Panc1 (cell line): ENCODE results near the gene SLC66A1. TPM values are rescaled to one million over a fixed set of nuclear protein-coding genes. Genes with fewer than 3 reads are reported as not detected.

Experiments
- ATAC-seq: fragments of 200-7000 bp; cut with Tn5 transposase; 2 replicates; pipeline ENCODE4 v1.9.1; 2020; ENCODE audit warnings: mild to moderate bottlenecking, moderate library complexity
- BruUV-seq: library from RNA; stranded (reverse); fragments of 400-500 nt; replicated peaks from 2 replicates; lab custom pipeline; 2021; lab: Mats Ljungman, UMichigan
- CTCF ChIA-PET: fragments of 300-600 bp; sonication (Branson Sonifier 250); formaldehyde crosslinking; loops from one replicate; lab custom pipeline; 2022; ENCODE audit warnings: antibody characterized with exemption; lab: Charles Lee
- POLR2A ChIA-PET: fragments of 300-600 bp; sonication (Branson Sonifier 250); formaldehyde crosslinking; loops from one replicate; lab custom pipeline; 2022; ENCODE audit warnings: antibody characterized with exemption; lab: Charles Lee
- DNase-seq: peaks from one replicate; pipeline ENCODE4 v3.0.0-alpha.2; 2010; ENCODE audit warnings: low read depth, low spot score
- H3K27ac ChIP-seq: 2 replicates; pipeline ENCODE4 v1.5.1; 2011; ENCODE audit warnings: mild to moderate bottlenecking, low read length, inconsistent platforms
- H3K27me3 ChIP-seq: fragments of 200-500 bp; sonication (Bioruptor generic); 2 replicates; pipeline ENCODE4 v1.6.0; 2014; ENCODE audit warnings: low read length, inconsistent platforms; ENCODE audit not compliant: control insufficient read depth, insufficient read depth
- H3K36me3 ChIP-seq: fragments of 200-500 bp; sonication (Bioruptor generic); 2 replicates; pipeline ENCODE4 v1.5.1; 2014; ENCODE audit warnings: inconsistent platforms, mild to moderate bottlenecking, low read length, moderate library complexity; ENCODE audit not compliant: control insufficient read depth, insufficient read depth
- H3K4me1 ChIP-seq: 2 replicates; pipeline ENCODE4 v1.5.1; 2011; ENCODE audit warnings: inconsistent platforms, mild to moderate bottlenecking, low read length, moderate library complexity; ENCODE audit not compliant: control insufficient read depth, insufficient read depth
- H3K4me3 ChIP-seq, 2 experiments: 2 replicates each; pipeline ENCODE4 v1.5.1; 2011 to 2012; ENCODE audit warnings: low read depth in 2 of 2, low read length in 2 of 2, mild to moderate bottlenecking in 2 of 2, inconsistent platforms in 1 of 2, moderate library complexity in 1 of 2
- H3K9me3 ChIP-seq: fragments of 200-500 bp; sonication (Bioruptor generic); 2 replicates; pipeline ENCODE4 v1.5.1; 2014; ENCODE audit warnings: low read depth, mild to moderate bottlenecking, inconsistent platforms, low read length, moderate library complexity; ENCODE audit not compliant: control insufficient read depth, insufficient read depth
- CTCF ChIP-seq: fragments of 450-650 bp; IDR thresholded peaks from 2 replicates; pipeline ENCODE4 v1.5.1; 2017; ENCODE audit warnings: mild to moderate bottlenecking
- POLR2AphosphoS5 ChIP-seq: IDR thresholded peaks from 2 replicates; pipeline ENCODE4 v1.6.1; 2012; ENCODE audit warnings: mild to moderate bottlenecking, low read depth, low read length, moderate library complexity
- REST ChIP-seq, 2 experiments: IDR thresholded peaks; 2 replicates each; pipeline ENCODE4 v1.6.1; 2011 to 2012; ENCODE audit warnings: low read depth in 2 of 2, control low read depth in 1 of 2, low read length in 1 of 2, mild to moderate bottlenecking in 1 of 2, moderate library complexity in 1 of 2; ENCODE audit not compliant: insufficient read depth in 1 of 2
- SIN3A ChIP-seq: IDR thresholded peaks from 2 replicates; pipeline ENCODE4 v1.6.1; 2012; ENCODE audit warnings: low read depth, mild to moderate bottlenecking, low read length, moderate library complexity, borderline replicate concordance; ENCODE audit not compliant: insufficient read depth
- TCF7L2 ChIP-seq: IDR thresholded peaks from 2 replicates; pipeline ENCODE4 v1.6.1; 2011; ENCODE audit warnings: mild to moderate bottlenecking, low read depth, low read length, inconsistent platforms
- in situ Hi-C: cut with HindIII; loops from 2 replicates; pipeline ENCODE4 v1.10.0; 2016; ENCODE audit warnings: low sequenced_read_pairs, low pct_unique_long_range_greater_than_20kb
- intact Hi-C: fragments of 100-400 bp; cut with micrococcal nuclease; formaldehyde crosslinking; loops from one replicate; pipeline ENCODE4 v1.10.0; 2022; ENCODE audit not compliant: unreplicated experiment
- total RNA-seq: library from RNA; stranded (reverse); gene quantifications from one replicate; pipeline ENCODE4 v1.2.1, GENCODE V29; 2021; ENCODE audit not compliant: unreplicated experiment

SLC66A1 gene
- total RNA-seq, 1 experiment from 2014 or later = 42.0 TPM

- CTCF ChIA-PET = no interaction called here
- no peak for TF ChIP-seq REST (IDR thresholded peaks at IDR 0.05; ENCODE audit: insufficient read depth in 1 of 2, low read depth in 2 of 2, low read length in 1 of 2)
- no peak for TF ChIP-seq POLR2AphosphoS5
- no peak for TF ChIP-seq TCF7L2
- no peak for TF ChIP-seq SIN3A
- POLR2A ChIA-PET = no interaction called here
- Histone ChIP-seq H3K27me3 (no peaks in the 10 kb centered on the region), H3K4me3 (no peak overlapping the region), H3K27ac (no peak overlapping the region), H3K9me3 (no peaks in the 10 kb centered on the region), H3K4me1 (no peaks in the 10 kb centered on the region), H3K36me3 (no peaks in the 10 kb centered on the region; the same call in 1 of the 2 replicates)
- no peak for ATAC-seq
- BruUV-seq = no TSS peak
- intact Hi-C loops (no loop called here), in situ Hi-C loops (no loop called here)
- DNase-seq = no peak
These were observed 10.4 kb downstream of the SLC66A1 start for GRCh38 chr1:19322481-19322880.

GRCh38 chr1:19323987-19324664 is 12.0 kb downstream of the SLC66A1 start:
- no TSS peak for BruUV-seq
- H3K4me1 ChIP-seq = no peaks in the 10 kb centered on the region
- no peaks in the 10 kb centered on the region for H3K27me3 ChIP-seq
- TF ChIP-seq CTCF = no peak
- TF ChIP-seq REST (IDR thresholded peaks at IDR 0.05; ENCODE audit: insufficient read depth in 1 of 2, low read depth in 2 of 2, low read length in 1 of 2) = no peak
- no peak for TF ChIP-seq TCF7L2
- no peak for TF ChIP-seq POLR2AphosphoS5
- TF ChIP-seq SIN3A = no peak
- DNase-seq (no peak), ATAC-seq (no peak)
- in situ Hi-C loops = no loop called here
- no peaks in the 10 kb centered on the region for H3K9me3 ChIP-seq
- intact Hi-C loops = no loop called here
- POLR2A ChIA-PET = no interaction called here
- H3K4me3 ChIP-seq = no peak overlapping the region
- no peaks in the 10 kb centered on the region; the same call in 1 of the 2 replicates for H3K36me3 ChIP-seq
- CTCF ChIA-PET = no interaction called here
- no peak overlapping the region for H3K27ac ChIP-seq
